AG08395 (cell line): ENCODE data around the gene SFRP5.

Source experiments
- DNase-seq: peaks from one replicate; pipeline ENCODE4 v3.0.0; 2012; ENCODE audit warnings: mixed read lengths, low spot score

SFRP5 gene

GRCh38 chr10:97764519-97764931 lies 7.3 kb downstream of the SFRP5 start:
- no peak for DNase-seq

DNA sequence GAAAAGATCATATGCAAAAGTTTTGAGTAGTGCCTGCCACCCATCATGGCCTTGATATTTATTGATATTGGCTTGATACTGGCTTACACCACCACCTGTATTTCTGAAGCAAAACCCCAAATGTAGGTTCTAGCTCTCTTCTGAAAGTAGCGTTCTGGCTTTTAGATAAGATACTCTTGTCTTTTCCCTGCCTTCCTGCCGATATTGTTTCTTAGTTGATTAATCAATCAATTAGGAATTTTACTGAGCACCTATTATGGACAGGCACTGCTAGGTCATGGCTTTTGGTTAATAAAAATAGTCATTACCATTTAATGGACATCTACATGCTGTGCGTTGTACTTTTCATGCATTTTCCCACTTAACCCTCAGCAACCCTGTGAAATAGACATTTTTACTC lies 7.9 kb downstream of the SFRP5 start:
- DNase-seq, result no peak

- DNase-seq, result no peak
Measured at GRCh38 chr10:97763411-97763810, 8.4 kb downstream of the SFRP5 start.

GRCh38 chr10:97762816-97763215 lies 9.0 kb downstream of the SFRP5 start:
- peak; percentile 48 for DNase-seq

GRCh38 chr10:97762056-97762455 lies 9.7 kb downstream of the SFRP5 start:
- DNase-seq, result no peak

DNA sequence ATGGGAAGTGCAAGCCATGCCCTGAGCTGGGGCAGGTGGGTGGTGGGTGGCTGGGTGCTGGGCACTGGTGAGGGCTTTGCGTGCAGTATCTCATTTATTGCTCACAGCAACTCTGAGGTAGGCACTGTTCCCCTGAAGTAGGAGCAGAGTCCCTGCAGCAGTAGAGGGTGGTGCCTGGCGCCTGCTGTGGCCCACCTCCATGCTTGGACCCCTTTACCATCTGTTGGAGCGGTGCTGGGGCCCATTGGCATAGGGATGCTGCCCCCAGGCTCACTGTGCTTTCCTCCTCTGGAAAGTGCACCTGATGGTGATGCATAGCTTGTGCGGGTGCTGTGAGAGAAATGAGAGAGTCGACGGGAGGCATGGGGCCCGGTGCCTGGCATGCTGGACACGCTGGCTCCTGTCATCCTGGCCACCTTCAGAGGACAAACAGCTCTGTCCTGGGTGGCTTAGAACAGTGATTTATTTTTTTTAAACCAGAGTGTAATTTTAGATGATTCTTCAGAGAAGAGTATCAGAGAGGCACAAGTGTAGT lies 10.4 kb downstream of the SFRP5 start:
- no peak for DNase-seq

GRCh38 chr10:97760461-97761257 lies 11.1 kb downstream of the SFRP5 start:
- no peak for DNase-seq

- no peak for DNase-seq
Measured at GRCh38 chr10:97759946-97760345, 11.9 kb downstream of the SFRP5 start.

- peak; percentile 83 for DNase-seq
Measured at GRCh38 chr10:97759158-97759887, 12.5 kb downstream of the SFRP5 start.

GRCh38 chr10:97757471-97757870 lies 14.3 kb downstream of the SFRP5 start:
- no peak for DNase-seq

- no peak for DNase-seq
Measured at GRCh38 chr10:97755718-97756117, 16.1 kb downstream of the SFRP5 start.

DNA sequence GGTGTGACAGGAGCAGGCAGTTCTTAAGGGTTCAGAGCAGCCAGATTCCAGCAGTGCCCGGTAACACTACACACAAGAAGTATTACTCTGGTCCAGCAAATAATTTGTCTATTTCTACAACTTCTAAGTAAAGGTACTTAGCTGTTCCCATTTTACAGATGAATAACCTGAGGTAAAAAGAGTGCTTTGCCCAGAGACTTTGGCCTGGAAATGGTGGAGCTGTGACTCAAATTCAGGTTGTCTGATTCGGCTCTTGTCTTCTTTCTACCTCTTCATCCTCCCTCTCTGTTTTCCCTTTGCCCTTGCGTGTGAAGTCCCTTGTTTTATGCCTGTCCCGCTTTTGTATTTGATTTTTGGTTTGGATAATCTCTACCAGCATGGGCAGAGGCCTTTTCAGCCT lies 17.1 kb downstream of the SFRP5 start:
- DNase-seq, result no peak

DNA sequence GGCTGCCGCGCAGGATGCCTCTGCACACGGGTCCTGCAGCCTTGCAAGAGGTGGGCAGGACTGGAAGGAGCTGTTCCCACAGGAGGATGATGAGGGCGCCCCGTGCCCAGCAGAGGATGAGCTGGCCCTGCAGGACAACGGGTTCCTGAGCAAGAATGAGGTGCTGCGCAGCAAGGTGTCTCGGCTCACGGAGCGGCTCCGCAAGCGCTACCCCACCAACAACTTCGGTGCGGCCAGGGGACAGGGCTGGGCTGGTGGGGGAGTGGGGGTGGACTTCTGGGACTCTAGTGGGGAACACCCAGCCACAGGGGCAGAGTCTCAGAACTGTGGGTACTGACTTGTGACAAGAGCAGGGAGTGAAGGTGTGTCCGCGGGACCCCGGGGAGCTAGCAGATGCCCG lies 18.8 kb downstream of the SFRP5 start:
- no peak for DNase-seq

- no peak for DNase-seq
Measured at GRCh38 chr10:97748116-97748515, 23.7 kb downstream of the SFRP5 start.

- DNase-seq, result no peak
Measured at GRCh38 chr10:97747573-97747972, 24.2 kb downstream of the SFRP5 start.

- DNase-seq, result no peak
Measured at GRCh38 chr10:97744405-97745035, 27.3 kb downstream of the SFRP5 start.

DNA sequence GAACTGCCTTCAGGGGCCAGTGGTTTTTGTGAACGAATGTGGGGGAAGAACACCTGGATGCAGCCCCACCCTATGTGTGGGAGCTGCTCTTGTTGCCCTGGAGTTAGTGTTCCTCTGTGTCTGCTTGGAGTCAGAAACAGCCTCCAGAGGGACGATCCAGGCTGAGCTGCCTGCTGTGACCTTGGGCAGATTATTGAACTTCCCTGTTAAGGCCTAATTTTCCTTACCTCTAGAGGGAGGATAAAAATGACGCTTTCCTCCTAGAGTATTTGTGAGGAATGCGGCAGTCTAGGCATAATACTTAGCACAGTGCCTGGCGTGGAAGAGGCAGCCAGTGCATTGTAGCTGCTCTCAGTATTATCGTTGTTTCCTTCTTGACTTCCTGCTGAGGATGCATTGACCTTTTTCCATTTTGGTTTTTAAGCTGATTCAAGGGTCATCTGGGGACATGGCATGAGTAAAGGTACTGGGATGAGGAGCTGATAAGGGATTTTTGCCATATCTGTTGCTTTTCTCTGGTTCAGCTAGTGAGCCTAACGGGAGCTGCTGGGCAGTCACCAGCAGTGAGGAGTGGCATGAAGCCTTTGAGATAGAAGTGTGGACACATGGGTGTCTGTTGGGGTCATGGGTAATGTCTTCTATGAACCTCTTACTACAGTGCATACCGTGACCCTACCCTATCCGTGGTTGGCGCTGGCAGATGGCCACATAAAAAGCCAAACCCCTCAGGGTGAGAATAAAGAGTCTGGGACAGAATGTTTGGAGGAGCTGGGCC lies 28.4 kb downstream of the SFRP5 start:
- DNase-seq, result no peak

- DNase-seq, result no peak
Measured at GRCh38 chr10:97740613-97741012, 31.2 kb downstream of the SFRP5 start.

DNA sequence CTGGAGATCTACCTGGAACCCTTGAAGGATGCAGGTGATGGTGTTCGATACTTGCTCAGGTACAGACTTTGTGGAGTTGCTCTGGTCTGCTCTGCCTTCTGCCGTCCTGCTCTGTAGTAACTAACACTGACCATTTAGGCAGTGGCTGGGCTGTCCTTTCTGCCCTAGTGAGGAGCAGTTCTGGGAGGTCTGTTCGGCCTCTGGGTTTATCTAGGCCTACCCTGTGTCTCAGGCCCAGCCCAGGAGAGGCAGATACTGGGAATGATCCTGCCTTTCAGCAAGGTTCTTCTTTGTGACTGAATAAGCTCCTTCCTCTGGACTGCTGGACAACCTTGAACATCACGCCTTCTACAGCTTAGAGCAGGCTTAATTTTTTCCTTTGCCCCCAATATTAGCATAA lies 33.2 kb downstream of the SFRP5 start:
- no peak for DNase-seq

DNA sequence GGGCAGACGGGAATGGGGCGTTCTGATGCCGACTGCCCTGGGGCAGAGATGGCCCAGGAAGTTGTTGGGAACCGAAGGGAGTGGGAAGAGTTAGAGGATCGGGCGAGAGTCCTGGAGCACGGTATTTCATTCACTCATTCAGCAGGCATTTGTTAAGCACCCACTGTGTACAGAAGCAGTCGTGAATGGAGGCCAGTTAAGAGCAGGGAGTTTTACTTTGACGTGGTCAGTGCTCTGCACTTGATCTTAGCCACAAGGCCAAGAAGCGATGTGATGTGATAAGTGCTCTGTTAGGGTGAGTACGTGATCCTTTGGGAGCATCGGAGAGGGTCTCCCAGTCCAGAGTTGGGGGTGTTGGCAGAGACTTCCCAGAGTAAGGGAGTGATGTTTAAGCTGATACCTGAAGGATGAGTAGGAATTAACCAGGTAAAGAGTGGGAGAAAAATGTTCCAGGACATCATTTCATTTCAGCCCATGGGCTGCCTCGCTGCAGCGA lies 34.0 kb downstream of the SFRP5 start:
- no peak for DNase-seq

GRCh38 chr10:97736902-97737769 lies 34.7 kb downstream of the SFRP5 start, which contains the start of gene ZFYVE27:
TSS of gene ZFYVE27 (plus strand) at chr10:97737128. CDS start at chr10:97738478, 1,350 bp downstream.
- DNase-seq, result peak; percentile 100
